ENCODE data around the gene GALNT9.
"Not testable (repeated sequence)": the region's sequence is repeated elsewhere in the genome, so short reads cannot be mapped to it uniquely, and the experiment has no call there.

Gene GALNT9

GRCh38 chr12:132269271-132269968, 60.0 kb downstream of the GALNT9 start:
- Histone ChIP-seq H3K36me3 (ENCODE audit: control insufficient read depth, insufficient read depth, low read length) (no peaks in the 10 kb centered on the region), H3K27me3 (ENCODE audit: control insufficient read depth, insufficient read depth, low read length) (peaks cover 13% of the 10 kb centered on the region)

GRCh38 chr12:132268674-132269073, 60.7 kb downstream of the GALNT9 start:
- Histone ChIP-seq H3K36me3 (ENCODE audit: control insufficient read depth, insufficient read depth, low read length) (no peaks in the 10 kb centered on the region), H3K9me3 (ENCODE audit: control insufficient read depth, low read length) (no peaks in the 10 kb centered on the region), H3K9ac (ENCODE audit: low read length) (no peak overlapping the region), H3K4me1 (ENCODE audit: control insufficient read depth, insufficient read depth, low read length) (no peaks in the 10 kb centered on the region), H3K27me3 (ENCODE audit: control insufficient read depth, insufficient read depth, low read length) (peaks cover 13% of the 10 kb centered on the region), H3K4me3 (ENCODE audit: low read length) (no peak overlapping the region)

More at GRCh38 chr12:132269271-132269968, 60.0 kb downstream of the GALNT9 start:
- no peak overlapping the region for H3K4me3 ChIP-seq (ENCODE audit: low read length)
- no peak overlapping the region for H3K9ac ChIP-seq (ENCODE audit: low read length)
- H3K9me3 ChIP-seq (ENCODE audit: control insufficient read depth, low read length) = no peaks in the 10 kb centered on the region
- H3K4me1 ChIP-seq (ENCODE audit: control insufficient read depth, insufficient read depth, low read length) = no peaks in the 10 kb centered on the region

DNA sequence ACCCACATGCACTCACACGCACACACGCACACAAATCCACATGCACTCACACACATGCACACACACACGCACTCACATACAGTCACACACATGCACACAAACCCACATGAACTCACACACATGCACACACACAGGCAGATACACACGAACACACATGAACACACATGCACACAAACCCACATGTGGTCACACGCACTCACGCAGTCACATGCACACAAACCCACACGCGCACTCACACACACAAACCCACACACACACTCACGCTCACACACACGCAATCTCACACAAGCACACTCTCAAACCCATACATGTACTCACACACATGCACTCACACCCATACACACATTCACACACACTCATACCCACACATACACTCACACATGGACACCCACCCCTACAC, 61.5 kb downstream of the GALNT9 start:
- Histone ChIP-seq H3K4me1 (ENCODE audit: control insufficient read depth, insufficient read depth, low read length) (no peaks in the 10 kb centered on the region), H3K9me3 (ENCODE audit: control insufficient read depth, low read length) (no peaks in the 10 kb centered on the region), H3K36me3 (ENCODE audit: control insufficient read depth, insufficient read depth, low read length) (no peaks in the 10 kb centered on the region), H3K4me3 (ENCODE audit: low read length) (no peak overlapping the region), H3K27me3 (ENCODE audit: control insufficient read depth, insufficient read depth, low read length) (peaks cover 13% of the 10 kb centered on the region), H3K9ac (ENCODE audit: low read length) (no peak overlapping the region)

- Histone ChIP-seq H3K36me3 (ENCODE audit: control insufficient read depth, insufficient read depth, low read length) (no peaks in the 10 kb centered on the region), H3K9me3 (ENCODE audit: control insufficient read depth, low read length) (no peaks in the 10 kb centered on the region), H3K4me3 (ENCODE audit: low read length) (no peak overlapping the region), H3K27me3 (ENCODE audit: control insufficient read depth, insufficient read depth, low read length) (peaks cover 13% of the 10 kb centered on the region), H3K9ac (ENCODE audit: low read length) (no peak overlapping the region), H3K4me1 (ENCODE audit: control insufficient read depth, insufficient read depth, low read length) (no peaks in the 10 kb centered on the region)
Measured at GRCh38 chr12:132266802-132267201, 62.6 kb downstream of the GALNT9 start.

- Histone ChIP-seq H3K27me3 (ENCODE audit: control insufficient read depth, insufficient read depth, low read length) (peaks cover 13% of the 10 kb centered on the region), H3K4me3 (ENCODE audit: low read length) (no peak overlapping the region), H3K9me3 (ENCODE audit: control insufficient read depth, low read length) (no peaks in the 10 kb centered on the region), H3K36me3 (ENCODE audit: control insufficient read depth, insufficient read depth, low read length) (no peaks in the 10 kb centered on the region), H3K4me1 (ENCODE audit: control insufficient read depth, insufficient read depth, low read length) (no peaks in the 10 kb centered on the region), H3K9ac (ENCODE audit: low read length) (no peak overlapping the region)
Measured at GRCh38 chr12:132266370-132266769, 63.0 kb downstream of the GALNT9 start.

DNA sequence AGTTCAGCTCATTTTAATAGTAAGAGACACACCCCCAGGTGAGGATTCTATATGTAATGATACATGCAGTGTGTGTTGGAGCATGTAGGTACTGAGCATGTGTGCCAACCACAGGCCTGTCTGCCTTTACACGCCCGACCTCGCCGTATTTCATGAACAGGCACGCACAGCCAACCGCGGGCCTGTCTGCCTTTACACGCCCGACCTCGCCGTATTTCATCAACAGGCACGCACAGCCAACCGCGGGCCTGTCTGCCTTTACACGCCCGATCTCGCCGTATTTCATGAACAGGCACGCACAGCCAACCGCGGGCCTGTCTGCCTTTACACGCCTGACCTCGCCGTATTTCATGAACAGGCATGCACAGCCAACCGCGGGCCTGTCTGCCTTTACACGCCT, 63.6 kb downstream of the GALNT9 start:
- H3K4me3 ChIP-seq (ENCODE audit: low read length); H3K36me3 ChIP-seq (ENCODE audit: control insufficient read depth, insufficient read depth, low read length); H3K9me3 ChIP-seq (ENCODE audit: control insufficient read depth, low read length); H3K9ac ChIP-seq (ENCODE audit: low read length); H3K4me1 ChIP-seq (ENCODE audit: control insufficient read depth, insufficient read depth, low read length): not testable (repeated sequence)
- H3K27me3 ChIP-seq (ENCODE audit: control insufficient read depth, insufficient read depth, low read length) = peaks cover 13% of the 10 kb centered on the region

DNA sequence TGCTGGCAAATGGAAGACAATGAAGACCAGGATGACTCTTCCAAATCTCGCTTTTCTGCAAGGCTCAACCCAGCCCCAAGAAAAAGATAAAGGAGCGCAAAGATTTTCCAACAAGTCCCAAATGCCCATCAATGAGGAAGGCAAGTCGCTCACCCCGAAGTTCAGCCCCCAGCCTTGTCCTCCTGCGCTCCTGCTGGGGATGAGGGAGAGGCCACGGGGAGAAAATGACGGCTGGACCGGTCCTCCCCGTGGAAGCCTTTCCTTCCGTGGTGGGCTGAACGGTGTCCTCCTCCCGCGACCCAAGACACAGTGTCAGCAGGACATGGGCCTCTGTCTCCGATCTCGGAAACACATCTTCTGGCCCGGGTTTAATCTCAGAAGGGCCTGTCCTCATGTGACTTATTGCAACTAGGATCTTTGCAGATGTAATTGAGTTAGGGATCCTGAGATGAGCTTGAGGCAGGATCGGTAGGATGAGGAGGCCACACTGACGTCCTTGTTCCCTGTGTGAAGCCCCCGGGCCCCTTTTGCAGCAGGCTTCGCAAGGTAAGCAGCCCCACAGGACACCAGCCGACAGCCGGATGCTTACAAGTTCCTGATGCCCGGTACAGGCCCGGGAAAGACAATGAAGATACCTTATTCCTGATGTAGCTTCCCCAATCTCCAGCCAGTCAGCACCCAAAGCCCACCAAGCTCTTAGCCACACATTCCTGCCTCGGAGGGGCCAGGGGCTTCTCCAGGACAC, 64.2 kb downstream of the GALNT9 start:
- Histone ChIP-seq H3K36me3 (ENCODE audit: control insufficient read depth, insufficient read depth, low read length) (no peaks in the 10 kb centered on the region), H3K9me3 (ENCODE audit: control insufficient read depth, low read length) (no peaks in the 10 kb centered on the region), H3K4me3 (ENCODE audit: low read length) (no peak overlapping the region), H3K4me1 (ENCODE audit: control insufficient read depth, insufficient read depth, low read length) (no peaks in the 10 kb centered on the region), H3K27me3 (ENCODE audit: control insufficient read depth, insufficient read depth, low read length) (peaks cover 13% of the 10 kb centered on the region), H3K9ac (ENCODE audit: low read length) (no peak overlapping the region)

DNA sequence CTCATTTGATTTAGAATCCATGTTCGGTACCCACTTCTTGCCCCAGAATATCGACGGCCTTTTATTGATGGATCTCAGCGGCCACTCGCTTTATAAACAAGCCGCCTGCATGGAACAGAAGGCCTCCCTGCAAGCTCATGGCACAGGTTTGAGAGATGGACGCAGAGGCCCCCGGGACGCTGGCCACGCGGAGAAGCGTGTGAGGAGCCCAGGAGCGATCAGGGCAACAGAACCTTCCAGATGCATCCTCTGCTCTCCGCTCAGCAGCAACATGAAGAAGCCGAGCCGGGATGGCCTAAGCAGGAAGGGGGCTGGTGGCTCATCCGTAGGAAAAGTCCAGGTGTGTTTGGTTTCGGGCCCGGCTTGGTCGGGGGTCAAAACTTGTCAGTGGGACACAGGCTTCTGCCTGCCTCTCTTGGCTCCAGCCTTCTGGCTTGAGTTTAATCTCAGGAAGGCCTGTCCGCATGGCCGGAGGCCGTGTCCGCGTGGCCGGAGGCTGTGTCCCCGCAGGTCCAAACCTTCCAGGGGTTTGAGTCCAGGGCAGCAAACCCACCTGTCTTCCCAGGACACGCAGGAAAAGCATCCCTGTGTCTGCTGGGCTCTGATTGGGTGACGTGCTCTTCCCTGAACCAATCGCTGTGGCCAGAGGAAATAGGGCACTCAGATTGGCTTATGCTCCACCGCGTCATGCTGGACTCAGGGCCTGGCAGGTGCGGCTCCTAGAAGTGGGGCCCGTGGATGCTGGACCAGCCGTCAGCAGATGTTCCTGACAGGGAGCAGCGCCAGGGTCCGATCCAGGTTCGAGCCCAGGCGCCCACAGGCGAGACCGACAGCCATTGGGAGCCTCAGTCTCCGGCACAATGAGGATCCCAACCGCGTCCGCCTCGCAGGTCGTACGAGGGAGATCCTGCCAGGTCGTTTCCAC, 65.0 kb downstream of the GALNT9 start:
- no peak overlapping the region for H3K9ac ChIP-seq (ENCODE audit: low read length)
- no peaks in the 10 kb centered on the region for H3K36me3 ChIP-seq (ENCODE audit: control insufficient read depth, insufficient read depth, low read length)
- no peak overlapping the region for H3K4me3 ChIP-seq (ENCODE audit: low read length)
- H3K27me3 ChIP-seq (ENCODE audit: control insufficient read depth, insufficient read depth, low read length) = peaks cover 10% of the 10 kb centered on the region
- no peaks in the 10 kb centered on the region for H3K4me1 ChIP-seq (ENCODE audit: control insufficient read depth, insufficient read depth, low read length)
- H3K9me3 ChIP-seq (ENCODE audit: control insufficient read depth, low read length) = no peaks in the 10 kb centered on the region

- Histone ChIP-seq H3K9me3 (ENCODE audit: control insufficient read depth, low read length) (no peaks in the 10 kb centered on the region), H3K27me3 (ENCODE audit: control insufficient read depth, insufficient read depth, low read length) (peaks cover 5% of the 10 kb centered on the region), H3K9ac (ENCODE audit: low read length) (no peak overlapping the region), H3K4me1 (ENCODE audit: control insufficient read depth, insufficient read depth, low read length) (no peaks in the 10 kb centered on the region), H3K4me3 (ENCODE audit: low read length) (no peak overlapping the region), H3K36me3 (ENCODE audit: control insufficient read depth, insufficient read depth, low read length) (no peaks in the 10 kb centered on the region)
Measured at GRCh38 chr12:132263451-132264049, 65.8 kb downstream of the GALNT9 start.

GRCh38 chr12:132263061-132263360, 66.4 kb downstream of the GALNT9 start:
- H3K9me3 ChIP-seq (ENCODE audit: control insufficient read depth, low read length) = no peaks in the 10 kb centered on the region
- peaks cover 1% of the 10 kb centered on the region for H3K27me3 ChIP-seq (ENCODE audit: control insufficient read depth, insufficient read depth, low read length)
- no peak overlapping the region for H3K4me3 ChIP-seq (ENCODE audit: low read length)
- H3K36me3 ChIP-seq (ENCODE audit: control insufficient read depth, insufficient read depth, low read length) = no peaks in the 10 kb centered on the region
- no peaks in the 10 kb centered on the region for H3K4me1 ChIP-seq (ENCODE audit: control insufficient read depth, insufficient read depth, low read length)
- no peak overlapping the region for H3K9ac ChIP-seq (ENCODE audit: low read length)

GRCh38 chr12:132262256-132263060, 66.9 kb downstream of the GALNT9 start:
- Histone ChIP-seq H3K27me3 (ENCODE audit: control insufficient read depth, insufficient read depth, low read length) (no peaks in the 10 kb centered on the region), H3K4me1 (ENCODE audit: control insufficient read depth, insufficient read depth, low read length) (no peaks in the 10 kb centered on the region), H3K9ac (ENCODE audit: low read length) (no peak overlapping the region), H3K36me3 (ENCODE audit: control insufficient read depth, insufficient read depth, low read length) (no peaks in the 10 kb centered on the region), H3K9me3 (ENCODE audit: control insufficient read depth, low read length) (no peaks in the 10 kb centered on the region), H3K4me3 (ENCODE audit: low read length) (no peak overlapping the region)
